MCF 10A (cell line): Measurements from ENCODE around the gene ZNRF3. TPM values are rescaled to one million over a fixed set of nuclear protein-coding genes. Genes with fewer than 3 reads are reported as not detected.

Source experiments
- BruUV-seq: library from RNA; stranded (reverse); fragments of 400-500 nt; replicated peaks from 2 replicates; lab custom pipeline; 2021; lab: Mats Ljungman, UMichigan
- CTCF ChIA-PET: fragments of 300-600 bp; sonication (Branson Sonifier 250); formaldehyde crosslinking; extraction: SDS; loops from one replicate; lab custom pipeline; 2021; ENCODE audit warnings: antibody characterized with exemption, inconsistent platforms; lab: Yijun Ruan, JAX
- POLR2A ChIA-PET: fragments of 300-600, 350-650 bp; sonication (Branson Sonifier 250); formaldehyde crosslinking; extraction: SDS; loops from one replicate; lab custom pipeline; 2020; ENCODE audit warnings: antibody characterized with exemption, inconsistent platforms; lab: Yijun Ruan, JAX
- DNase-seq: peaks from one replicate; pipeline ENCODE4 v3.0.0-alpha.2; 2018; ENCODE audit not compliant: unreplicated experiment
- H3K27ac Mint-ChIP-seq: one replicate; pipeline ENCODE4 v1.8.0; 2022; ENCODE audit warnings: mild to moderate bottlenecking, low read depth, mixed read lengths; ENCODE audit not compliant: unreplicated experiment
- H3K27me3 Mint-ChIP-seq: one replicate; pipeline ENCODE4 v1.8.0; 2022; ENCODE audit warnings: mixed read lengths; ENCODE audit not compliant: insufficient read depth, unreplicated experiment
- H3K36me3 Mint-ChIP-seq: one replicate; pipeline ENCODE4 v1.8.0; 2022; ENCODE audit warnings: mild to moderate bottlenecking, moderate library complexity, mixed read lengths; ENCODE audit not compliant: insufficient read depth, unreplicated experiment
- H3K4me1 Mint-ChIP-seq: one replicate; pipeline ENCODE4 v1.8.0; 2022; ENCODE audit warnings: mixed read lengths; ENCODE audit not compliant: insufficient read depth, unreplicated experiment
- H3K4me3 Mint-ChIP-seq: one replicate; pipeline ENCODE4 v1.8.0; 2022; ENCODE audit warnings: mild to moderate bottlenecking, moderate library complexity, mixed read lengths; ENCODE audit not compliant: unreplicated experiment
- H3K9me3 Mint-ChIP-seq: one replicate; pipeline ENCODE4 v1.8.0; 2022; ENCODE audit warnings: mixed read lengths; ENCODE audit not compliant: unreplicated experiment
- intact Hi-C: fragments of 100-400 bp; cut with micrococcal nuclease; formaldehyde crosslinking; loops from 2 replicates; pipeline ENCODE4 v1.14.1; 2022
- total RNA-seq: library from RNA; stranded (reverse); gene quantifications from 2 replicates; pipeline ENCODE4 v1.2.3, GENCODE V29; 2022
- TF ChIP-seq, protein P1 (sequence below): fragments of 200-600 bp; IDR thresholded peaks from one replicate; pipeline ENCODE4 v1.8.0; 2022; ENCODE audit warnings: antibody characterized with exemption, mild to moderate bottlenecking; ENCODE audit not compliant: unreplicated experiment

Gene ZNRF3
- total RNA-seq, 1 experiment from 2014 or later, result 7.1 TPM

DNA sequence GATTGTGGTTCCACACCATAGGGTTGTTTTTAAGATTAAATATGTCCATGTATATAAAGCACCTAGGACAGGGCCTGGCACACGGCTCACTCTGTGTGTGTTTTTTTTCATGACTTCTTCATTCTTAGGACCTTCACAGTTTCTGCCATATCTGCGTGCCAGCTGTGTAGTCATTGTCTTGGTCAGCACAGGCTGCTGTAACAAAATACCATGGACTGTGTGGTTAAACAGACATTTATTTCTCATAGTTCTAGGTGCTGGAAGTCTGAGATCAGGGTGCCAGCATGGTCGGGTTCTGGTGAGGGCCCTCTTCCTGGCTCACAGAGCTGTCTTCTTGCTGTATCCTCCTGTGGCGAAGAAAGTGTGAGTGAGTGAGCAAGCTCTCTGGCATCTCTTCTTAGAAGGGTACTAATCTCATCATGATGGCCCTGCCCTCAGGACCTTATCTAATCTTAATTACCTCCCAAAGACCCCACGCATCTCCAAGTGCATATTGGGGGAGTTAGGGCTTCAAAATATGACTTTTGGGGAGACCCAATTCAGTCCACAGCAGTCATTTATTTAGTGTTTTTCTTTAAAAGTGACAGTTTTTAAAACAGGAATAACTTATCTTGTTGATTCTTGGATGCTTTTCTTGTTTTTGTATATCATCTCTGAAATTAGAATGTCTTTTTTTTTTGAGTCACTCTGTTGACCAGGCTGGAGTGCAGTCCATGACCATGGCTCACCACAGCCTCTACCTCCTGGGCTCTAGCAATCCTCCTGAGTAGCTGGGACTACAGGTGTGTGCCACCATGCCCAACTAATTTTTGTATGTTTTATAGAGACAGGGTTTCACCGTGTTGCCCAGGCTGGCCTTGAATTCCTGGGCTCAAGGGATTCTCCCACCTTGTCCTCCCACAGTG lies 70.9 kb downstream of the ZNRF3 start:
- ChIA-PET CTCF (interaction anchor here (0.6 kb wide), 1 partner anchor 286 kb away, joined by 3 read pairs; no protein-coding TSS in a partner anchor), POLR2A (interaction anchor here (0.6 kb wide), 1 partner anchor 32 kb away, joined by 3 read pairs; no protein-coding TSS in a partner anchor)
- DNase-seq, result no peak
- Mint-ChIP-seq H3K36me3 (no peaks in the 10 kb centered on the region), H3K9me3 (no peaks in the 10 kb centered on the region), H3K4me1 (peaks cover 24% of the 10 kb centered on the region), H3K27me3 (no peaks in the 10 kb centered on the region), H3K4me3 (no peak overlapping the region), H3K27ac (no peak overlapping the region)
- TF ChIP-seq, protein P1, sequence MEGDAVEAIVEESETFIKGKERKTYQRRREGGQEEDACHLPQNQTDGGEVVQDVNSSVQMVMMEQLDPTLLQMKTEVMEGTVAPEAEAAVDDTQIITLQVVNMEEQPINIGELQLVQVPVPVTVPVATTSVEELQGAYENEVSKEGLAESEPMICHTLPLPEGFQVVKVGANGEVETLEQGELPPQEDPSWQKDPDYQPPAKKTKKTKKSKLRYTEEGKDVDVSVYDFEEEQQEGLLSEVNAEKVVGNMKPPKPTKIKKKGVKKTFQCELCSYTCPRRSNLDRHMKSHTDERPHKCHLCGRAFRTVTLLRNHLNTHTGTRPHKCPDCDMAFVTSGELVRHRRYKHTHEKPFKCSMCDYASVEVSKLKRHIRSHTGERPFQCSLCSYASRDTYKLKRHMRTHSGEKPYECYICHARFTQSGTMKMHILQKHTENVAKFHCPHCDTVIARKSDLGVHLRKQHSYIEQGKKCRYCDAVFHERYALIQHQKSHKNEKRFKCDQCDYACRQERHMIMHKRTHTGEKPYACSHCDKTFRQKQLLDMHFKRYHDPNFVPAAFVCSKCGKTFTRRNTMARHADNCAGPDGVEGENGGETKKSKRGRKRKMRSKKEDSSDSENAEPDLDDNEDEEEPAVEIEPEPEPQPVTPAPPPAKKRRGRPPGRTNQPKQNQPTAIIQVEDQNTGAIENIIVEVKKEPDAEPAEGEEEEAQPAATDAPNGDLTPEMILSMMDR, result no peak
- no TSS peak for BruUV-seq
- intact Hi-C loops, result no loop called here

DNA sequence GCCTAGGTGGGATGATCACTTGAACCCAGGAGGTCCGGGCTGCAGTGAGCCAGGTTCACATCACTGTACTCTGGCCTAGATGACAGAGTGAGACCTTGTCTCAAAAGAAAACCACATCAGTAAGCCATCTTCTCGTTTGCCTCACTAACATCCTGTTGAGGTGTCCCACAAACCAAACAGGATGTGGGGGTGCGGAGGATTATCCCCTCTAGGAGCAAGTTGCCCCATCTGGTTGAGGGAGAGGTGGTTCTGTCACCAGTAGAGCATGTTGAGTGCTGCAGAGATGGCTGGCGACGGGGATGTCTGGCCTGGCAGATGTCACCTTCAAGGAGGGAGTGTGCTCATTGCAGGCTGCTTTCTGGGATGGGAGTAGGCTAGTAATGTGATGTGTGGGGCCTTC lies 72.4 kb downstream of the ZNRF3 start:
- Mint-ChIP-seq H3K36me3 (peaks cover 2% of the 10 kb centered on the region), H3K27ac (no peak overlapping the region), H3K9me3 (no peaks in the 10 kb centered on the region), H3K27me3 (no peaks in the 10 kb centered on the region), H3K4me3 (no peak overlapping the region), H3K4me1 (peaks cover 11% of the 10 kb centered on the region)
- TF ChIP-seq, protein P1, result no peak
- CTCF ChIA-PET, result interaction anchor here (0.6 to 0.7 kb wide), 2 partner anchors 10 to 84 kb away, joined by 3 read pairs; no protein-coding TSS in a partner anchor
- intact Hi-C loops, result no loop called here
- DNase-seq, result no peak
- POLR2A ChIA-PET, result interaction anchor here (0.7 kb wide), 1 partner anchor 66 kb away, joined by 3 read pairs; no protein-coding TSS in a partner anchor
- no TSS peak for BruUV-seq

DNA sequence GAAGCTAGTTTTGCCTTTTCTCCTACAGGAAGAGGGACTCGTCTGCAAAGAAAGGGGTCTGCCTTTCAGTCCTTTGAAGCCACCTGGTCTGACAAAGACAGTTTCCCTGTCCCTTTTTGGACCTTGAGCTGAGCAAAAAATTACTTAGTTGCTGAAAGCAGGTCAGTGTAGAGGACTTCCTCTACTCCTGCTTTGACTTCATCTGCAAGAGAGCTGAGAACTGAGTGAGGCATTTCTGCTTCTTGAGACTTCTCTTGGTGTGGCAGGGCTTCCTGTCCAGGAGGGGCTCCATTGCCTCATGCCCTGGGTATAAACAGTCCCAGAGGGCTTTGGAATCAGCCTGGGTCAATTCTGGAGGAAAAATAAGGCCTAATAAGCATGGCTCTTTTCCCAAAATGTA lies 73.1 kb downstream of the ZNRF3 start:
- H3K4me3 Mint-ChIP-seq, result no peak overlapping the region
- peaks cover 5% of the 10 kb centered on the region for H3K36me3 Mint-ChIP-seq
- CTCF ChIA-PET, result no interaction called here
- no peaks in the 10 kb centered on the region for H3K9me3 Mint-ChIP-seq
- H3K4me1 Mint-ChIP-seq, result peaks cover 11% of the 10 kb centered on the region
- DNase-seq, result no peak
- intact Hi-C loops, result no loop called here
- BruUV-seq, result no TSS peak
- no peaks in the 10 kb centered on the region for H3K27me3 Mint-ChIP-seq
- TF ChIP-seq, protein P1, result no peak
- POLR2A ChIA-PET, result no interaction called here
- no peak overlapping the region for H3K27ac Mint-ChIP-seq

DNA sequence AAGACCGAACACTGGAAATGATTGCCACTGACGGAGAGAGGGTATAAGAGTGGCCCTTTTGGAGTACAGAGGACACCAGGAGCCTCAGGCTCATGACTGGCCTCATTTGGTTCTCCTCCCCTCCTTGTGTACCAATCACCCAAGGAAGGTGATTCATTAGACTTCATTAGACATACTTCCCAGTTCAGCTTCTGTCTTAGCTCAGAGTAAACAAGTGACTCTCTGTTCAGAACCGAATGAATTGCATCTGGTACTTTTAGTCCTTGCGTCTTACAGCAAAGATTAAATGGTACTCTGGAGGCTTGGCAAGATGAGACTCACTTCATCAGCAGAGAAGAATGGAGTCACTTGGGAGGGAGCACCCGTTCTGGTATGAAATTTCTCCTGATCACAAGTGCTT lies 75.2 kb downstream of the ZNRF3 start:
- Mint-ChIP-seq H3K27me3 (no peaks in the 10 kb centered on the region), H3K9me3 (no peaks in the 10 kb centered on the region), H3K27ac (no peak overlapping the region), H3K4me1 (no peaks in the 10 kb centered on the region), H3K36me3 (peaks cover 5% of the 10 kb centered on the region), H3K4me3 (no peak overlapping the region)
- ChIA-PET POLR2A (no interaction called here), CTCF (interaction anchor here (0.5 kb wide), 1 partner anchor 179 kb away, joined by 3 read pairs; no protein-coding TSS in a partner anchor)
- DNase-seq, result no peak
- no TSS peak for BruUV-seq
- intact Hi-C loops, result no loop called here
- TF ChIP-seq, protein P1, result no peak
